ENCODE data around the gene RBM12. TPM values are rescaled to one million over a fixed set of nuclear protein-coding genes. Genes with fewer than 3 reads are reported as not detected.

The RBM12 gene
- total and polyA plus RNA-seq, 2 donors (not counting 3 experiments of a cell fraction or from before 2014, with no cell fraction given): 98.0 to 121 TPM

GRCh38 chr20:35662551-35662950 lies 2.1 kb downstream of the RBM12 start:
- Histone ChIP-seq H3K27ac (ENCODE audit: insufficient read depth, low read depth, low read length) (no peak overlapping the region), H3K4me2 (ENCODE audit: insufficient read depth, low read length) (peak overlapping the region; percentile 77), H3K4me1 (ENCODE audit: control insufficient read depth, extremely low read depth, insufficient read depth, low read length) (peaks cover 19% of the 10 kb centered on the region), H3K9me1 (replicated peaks; ENCODE audit: control insufficient read depth, extremely low read depth, insufficient read depth, low read length) (no peaks in the 10 kb centered on the region), H3K9ac (replicated peaks; ENCODE audit: extremely low read depth, insufficient read depth, low read length) (peak overlapping the region; percentile 59), H3K27me3 (ENCODE audit: control insufficient read depth in 2 of 2, insufficient read depth in 2 of 2, low read length in 2 of 2) (no peaks in the 10 kb centered on the region), H4K20me1 (replicated peaks; ENCODE audit: control insufficient read depth, extremely low read depth, insufficient read depth, low read length) (peaks cover 15% of the 10 kb centered on the region), H2AFZ (ENCODE audit: low read depth, low read length) (no peak overlapping the region), H3K9me3 (replicated peaks; ENCODE audit: control insufficient read depth, insufficient read depth, low read length) (no peaks in the 10 kb centered on the region), H3K4me3 (replicated peaks in 1 of 3; ENCODE audit: insufficient read depth in 1 of 3, low read depth in 1 of 3, low read length in 3 of 3) (peak overlapping the region in 2 of 3 experiments; percentile 12 to 81), H3K79me2 (ENCODE audit: control insufficient read depth, insufficient read depth, low read length) (peaks cover 69% of the 10 kb centered on the region), H3K36me3 (ENCODE audit: control insufficient read depth in 2 of 2, extremely low read depth in 1 of 2, insufficient read depth in 2 of 2, low read length in 2 of 2) (peaks cover 0 to under 1% of the 10 kb centered on the region in 2 experiments)
- BruUV-seq (replicated peaks): no TSS peak
- intact Hi-C loops (cut with micrococcal nuclease): loop anchor here (5.0 kb wide), 1 partner anchor 80 kb away; the partner anchor contains the start of gene RBM39
- DNase-seq (ENCODE audit: low read depth, low spot score): peak; percentile 12
- dilution Hi-C loops (cut with MboI; ENCODE audit: extremely low pct_ligation_motif_present, low sequenced_read_pairs): no loop called here
- no peak for FAIRE-seq
- POLR2A ChIA-PET: no interaction called here
- TF ChIP-seq POLR2AphosphoS5 (IDR thresholded peaks at IDR 0.05; ENCODE audit: insufficient read depth, low read depth, low read length): no peak
- no peak for TF ChIP-seq MYC (IDR thresholded peaks at IDR 0.05; ENCODE audit: low read depth, low read length)
- TF ChIP-seq, protein P1, sequence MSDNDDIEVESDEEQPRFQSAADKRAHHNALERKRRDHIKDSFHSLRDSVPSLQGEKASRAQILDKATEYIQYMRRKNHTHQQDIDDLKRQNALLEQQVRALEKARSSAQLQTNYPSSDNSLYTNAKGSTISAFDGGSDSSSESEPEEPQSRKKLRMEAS (IDR thresholded peaks at IDR 0.05; ENCODE audit: insufficient read depth, insufficient read length): no peak
- no peak for TF ChIP-seq GATA2 (IDR thresholded peaks at IDR 0.05; ENCODE audit: insufficient read depth, insufficient read length, low read depth, low read length)
- CTCF ChIA-PET: interaction anchor here (2.1 kb wide), 1 partner anchor 44 kb away, joined by 8 read pairs; no protein-coding TSS in a partner anchor

- FAIRE-seq (no peak), DNase-seq (ENCODE audit: low read depth, low spot score) (peak; percentile 43)
- H3K9me1 ChIP-seq (replicated peaks; ENCODE audit: control insufficient read depth, extremely low read depth, insufficient read depth, low read length): no peaks in the 10 kb centered on the region
- dilution Hi-C loops (cut with MboI; ENCODE audit: extremely low pct_ligation_motif_present, low sequenced_read_pairs) (no loop called here), intact Hi-C loops (cut with micrococcal nuclease) (loop anchor here (5.0 kb wide), 1 partner anchor 80 kb away; the partner anchor contains the start of gene RBM39)
- TF ChIP-seq JUN (IDR thresholded peaks at IDR 0.05; ENCODE audit: borderline replicate concordance, insufficient read depth, insufficient read length, low read depth) (no peak), CTCF (IDR thresholded peaks at IDR 0.05; ENCODE audit: extremely low read depth in 1 of 2, insufficient read depth in 1 of 2, low read depth in 1 of 2, low read length in 2 of 2) (no peak), EZH2 (IDR thresholded peaks at IDR 0.05; ENCODE audit: borderline replicate concordance, low read depth, low read length, severe bottlenecking) (no peak), GATA2 (IDR thresholded peaks at IDR 0.05; ENCODE audit: insufficient read depth, insufficient read length, low read depth, low read length) (no peak), MYC (IDR thresholded peaks at IDR 0.05; ENCODE audit: low read depth, low read length) (no peak), POLR2A (IDR thresholded peaks at IDR 0.05; ENCODE audit: low read depth, low read length) (no peak), FOS (IDR thresholded peaks at IDR 0.05; ENCODE audit: borderline replicate concordance, insufficient read depth, low read length) (no peak), POLR2AphosphoS5 (IDR thresholded peaks at IDR 0.05; ENCODE audit: insufficient read depth, low read depth, low read length) (no peak)
- TF ChIP-seq, protein P1 (IDR thresholded peaks at IDR 0.05; ENCODE audit: insufficient read depth, insufficient read length): no peak
- H3K4me3 ChIP-seq (replicated peaks in 1 of 3; ENCODE audit: insufficient read depth in 1 of 3, low read depth in 1 of 3, low read length in 3 of 3): peak overlapping the region in 1 of 3 experiments; percentile 81
- CTCF ChIA-PET: interaction anchor here (1.2 to 2.1 kb wide), 2 partner anchors 10 to 43 kb away, joined by 3 to 8 read pairs; no protein-coding TSS in a partner anchor
- POLR2A ChIA-PET: interaction anchor here (1.1 kb wide), 1 partner anchor 38 kb away, joined by 3 read pairs; the partner anchor contains the start of genes NFS1 and ROMO1
- no peaks in the 10 kb centered on the region for H3K9me3 ChIP-seq (replicated peaks; ENCODE audit: control insufficient read depth, insufficient read depth, low read length)
- peaks cover 75% of the 10 kb centered on the region for H3K79me2 ChIP-seq (ENCODE audit: control insufficient read depth, insufficient read depth, low read length)
- peaks cover 18% of the 10 kb centered on the region for H4K20me1 ChIP-seq (replicated peaks; ENCODE audit: control insufficient read depth, extremely low read depth, insufficient read depth, low read length)
- peaks cover 19% of the 10 kb centered on the region for H3K4me1 ChIP-seq (ENCODE audit: control insufficient read depth, extremely low read depth, insufficient read depth, low read length)
- no peak overlapping the region for H2AFZ ChIP-seq (ENCODE audit: low read depth, low read length)
- H3K27ac ChIP-seq (ENCODE audit: insufficient read depth, low read depth, low read length): no peak overlapping the region
- H3K9ac ChIP-seq (replicated peaks; ENCODE audit: extremely low read depth, insufficient read depth, low read length): peak overlapping the region; percentile 34
- H3K36me3 ChIP-seq (ENCODE audit: control insufficient read depth in 2 of 2, extremely low read depth in 1 of 2, insufficient read depth in 2 of 2, low read length in 2 of 2): peaks cover 0 to 5% of the 10 kb centered on the region in 2 experiments
- H3K4me2 ChIP-seq (ENCODE audit: insufficient read depth, low read length): peak overlapping the region; percentile 77
- BruUV-seq (replicated peaks): no TSS peak
- H3K27me3 ChIP-seq (ENCODE audit: control insufficient read depth in 2 of 2, insufficient read depth in 2 of 2, low read length in 2 of 2): no peaks in the 10 kb centered on the region
These were observed 2.8 kb downstream of the RBM12 start for GRCh38 chr20:35661908-35662307.

Data from endothelial cell of umbilical vein (primary cell).